ENCODE data around the gene MZT2A.
"Not testable (repeated sequence)": the region's sequence is repeated elsewhere in the genome, so short reads cannot be mapped to it uniquely, and the experiment has no call there.

DNA sequence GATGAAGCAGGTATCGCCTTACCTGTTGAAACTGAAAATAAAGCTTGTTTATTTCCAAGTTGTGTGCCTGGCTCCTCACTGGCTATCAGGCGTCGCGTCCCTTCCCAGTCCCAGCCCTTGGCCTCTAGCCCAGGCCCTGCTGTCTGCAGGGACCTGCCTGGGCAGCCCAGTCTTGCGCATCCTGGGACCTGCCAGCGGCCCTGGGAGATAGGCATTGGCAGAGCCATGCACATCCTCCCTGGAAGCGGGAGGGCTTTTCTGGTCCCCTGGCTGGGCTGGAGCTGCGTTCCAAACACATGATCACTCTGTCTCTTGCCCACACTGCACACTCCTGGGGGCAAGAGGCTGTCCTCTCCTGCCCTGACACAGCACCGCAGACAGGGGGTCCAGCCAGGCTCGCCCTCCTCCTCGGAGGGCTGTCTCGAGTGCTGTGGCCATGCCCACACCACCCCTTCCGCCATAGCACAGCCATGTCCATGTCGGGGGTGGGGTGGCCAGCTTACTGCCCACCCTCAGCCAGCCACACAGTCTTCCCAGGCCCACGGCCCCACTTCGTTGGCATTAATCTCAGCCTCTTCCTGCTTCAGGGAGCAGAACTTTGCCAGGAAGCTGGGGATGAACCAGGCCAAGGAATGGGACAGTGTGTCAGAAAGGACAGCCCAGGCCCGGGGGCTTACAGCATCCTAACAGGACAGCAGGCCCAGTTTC, 41.6 kb upstream of the MZT2A start:
- not testable (repeated sequence) for TF ChIP-seq CTCF, POLR2AphosphoS5, POLR2A (IDR thresholded peaks at IDR 0.05)

Data from suprapubic skin (tissue), 4 donors.